H1 (cell line): ENCODE measurements around the gene GABPB2. TPM values are rescaled to one million over a fixed set of nuclear protein-coding genes. Genes with fewer than 3 reads are reported as not detected.

ENCODE experiments used
- ASH2L ChIP-seq: fragments of 200-600, 300-600 bp; sonication (generic); IDR thresholded peaks from one replicate; pipeline ENCODE4 v1.7.1; 2017; ENCODE audit warnings: low read length
- BCL11A ChIP-seq, 2 experiments: IDR thresholded peaks; one replicate each; pipeline ENCODE4 v1.6.1; 2011; ENCODE audit warnings: low read depth in 2 of 2, low read length in 2 of 2, mild to moderate bottlenecking in 2 of 2
- BRCA1 ChIP-seq: IDR thresholded peaks from 2 replicates; pipeline ENCODE4 v1.6.1; 2012; ENCODE audit warnings: low read depth, low read length, improper control_type of control experiment
- CEBPB ChIP-seq: IDR thresholded peaks from 2 replicates; pipeline ENCODE4 v1.6.1; 2012; ENCODE audit warnings: low read depth, low read length
- CHD1 ChIP-seq: IDR thresholded peaks from 2 replicates; pipeline ENCODE4 v1.6.1; 2012; ENCODE audit warnings: low read depth, low read length, improper control_type of control experiment
- CTBP2 ChIP-seq: IDR thresholded peaks from 2 replicates; pipeline ENCODE4 v1.7.0; 2011; ENCODE audit warnings: borderline replicate concordance, mild to moderate bottlenecking, moderate library complexity, mixed read lengths, low read length; ENCODE audit not compliant: insufficient read depth, insufficient read length
- EGR1 ChIP-seq: IDR thresholded peaks from 2 replicates; pipeline ENCODE4 v1.6.1; 2011; ENCODE audit warnings: low read depth, low read length, borderline replicate concordance
- EZH2 ChIP-seq: fragments of 200-600 bp; sonication (generic); IDR thresholded peaks from 2 replicates; pipeline ENCODE4 v1.7.1; 2012; ENCODE audit warnings: low read depth, mild to moderate bottlenecking, moderate library complexity, low read length, inconsistent platforms; ENCODE audit not compliant: severe bottlenecking
- GTF2F1 ChIP-seq: IDR thresholded peaks from 2 replicates; pipeline ENCODE4 v1.6.1; 2012; ENCODE audit warnings: low read depth, low read length, improper control_type of control experiment, borderline replicate concordance
- HDAC2 ChIP-seq, 2 experiments: fragments of 300-600 bp in 1 of 2; sonication (generic) in 1 of 2; IDR thresholded peaks; 2 replicates each; pipeline ENCODE4 v1.6.1; 2011 to 2012; ENCODE audit warnings: low read depth in 2 of 2, low read length in 2 of 2, mild to moderate bottlenecking in 2 of 2, moderate library complexity in 2 of 2, borderline replicate concordance in 1 of 2, inconsistent platforms in 1 of 2
- NANOG ChIP-seq: IDR thresholded peaks from 2 replicates; pipeline ENCODE4 v1.6.1; 2011; ENCODE audit warnings: low read length, low read depth, mild to moderate bottlenecking, inconsistent platforms; ENCODE audit not compliant: insufficient read depth, poor library complexity, severe bottlenecking
- NRF1 ChIP-seq: IDR thresholded peaks from 2 replicates; pipeline ENCODE4 v1.6.1; 2011; ENCODE audit warnings: mild to moderate bottlenecking, low read depth, low read length, improper control_type of control experiment
- PHF8 ChIP-seq: fragments of 200-600 bp; sonication (generic); conservative IDR thresholded peaks from 2 replicates; pipeline ENCODE4 v1.7.1; 2012; ENCODE audit warnings: low read depth, mild to moderate bottlenecking, inconsistent platforms, low read length, moderate library complexity
- POLR2A ChIP-seq, 2 experiments: IDR thresholded peaks; 1 replicate in 1 of 2; 2 replicates in 1 of 2; pipeline ENCODE4 v1.6.1; 2011; ENCODE audit warnings: low read depth in 2 of 2, low read length in 2 of 2, mild to moderate bottlenecking in 2 of 2; ENCODE audit errors: control extremely low read depth in 1 of 2
- POLR2AphosphoS5 ChIP-seq: IDR thresholded peaks from 2 replicates; pipeline ENCODE4 v1.6.1; 2011; ENCODE audit warnings: low read depth, low read length
- RBBP5 ChIP-seq: IDR thresholded peaks from 2 replicates; pipeline ENCODE4 v1.7.1; 2012; ENCODE audit warnings: low read depth, mild to moderate bottlenecking, inconsistent platforms, low read length, moderate library complexity, borderline replicate concordance
- RFX5 ChIP-seq: IDR thresholded peaks from 2 replicates; pipeline ENCODE4 v1.6.1; 2011; ENCODE audit warnings: low read depth, low read length, improper control_type of control experiment, borderline replicate concordance
- RNF2 ChIP-seq: fragments of 200-900, 300-1000 bp; sonication (generic); IDR thresholded peaks from 2 replicates; pipeline ENCODE4 v1.7.1; 2016; ENCODE audit warnings: borderline replicate concordance, low read depth, mild to moderate bottlenecking, antibody characterized with exemption, low read length; ENCODE audit not compliant: poor library complexity, severe bottlenecking; ENCODE audit errors: missing control alignments
- SP1 ChIP-seq: IDR thresholded peaks from 2 replicates; pipeline ENCODE4 v1.6.1; 2011; ENCODE audit warnings: low read depth, low read length
- TAF1 ChIP-seq: IDR thresholded peaks from 2 replicates; pipeline ENCODE4 v1.6.1; 2011; ENCODE audit warnings: mild to moderate bottlenecking, low read depth, low read length
- TAF7 ChIP-seq: optimal IDR thresholded peaks from 2 replicates; pipeline ENCODE3; 2011; ENCODE audit warnings: low read depth, mild to moderate bottlenecking, inconsistent platforms, low read length, moderate library complexity, borderline replicate concordance
- YY1 ChIP-seq: IDR thresholded peaks from 2 replicates; pipeline ENCODE4 v1.6.1; 2011; ENCODE audit warnings: low read depth, mild to moderate bottlenecking, low read length
- ZNF274 ChIP-seq: IDR thresholded peaks from 2 replicates; pipeline ENCODE4 v1.7.0; 2012; ENCODE audit warnings: low read length, borderline replicate concordance; ENCODE audit errors: extremely low read depth
- polyA plus RNA-seq, 7 experiments: library from polyadenylated mRNA; depleted of rRNA in 3 of 7; stranded (reverse) in 5 of 7; unstranded in 2 of 7; fragments of >200 nt in 5 of 7; fragments of 200-250 nt in 2 of 7; gene quantifications; 1 replicate in 5 of 7; 2 replicates in 1 of 7; 4 replicates in 1 of 7; pipeline versions ENCODE4 v1.2.1 to v1.2.3, GENCODE V29; 2011 to 2013; ENCODE audit warnings: missing spikeins in 2 of 7, mixed read lengths in 2 of 7
- total RNA-seq: library from RNA; stranded (reverse); fragmentation: NEBNext Ultra II Directional; extraction: Animal tissue kit (Norgen Biotek cat#: 25700); gene quantifications from 2 replicates; pipeline ENCODE4 v1.2.1, GENCODE V29; 2021
- TF ChIP-seq, protein P1 (sequence below): IDR thresholded peaks from 2 replicates; pipeline ENCODE4 v1.6.1; 2012; ENCODE audit warnings: inconsistent platforms

GABPB2 gene
- total and polyA plus RNA-seq, 2 of the 8 experiments (the other 6 are each of a cell fraction or from before 2014, with no cell fraction given), result 1.8 to 2.4 TPM

- no peak for TF ChIP-seq NRF1
- TF ChIP-seq RNF2, result no peak
- TF ChIP-seq SP1, result no peak
- no peak for TF ChIP-seq CTBP2
- TF ChIP-seq TAF1, result peak; percentile 68
- no peak for TF ChIP-seq ASH2L
- TF ChIP-seq, protein P1, sequence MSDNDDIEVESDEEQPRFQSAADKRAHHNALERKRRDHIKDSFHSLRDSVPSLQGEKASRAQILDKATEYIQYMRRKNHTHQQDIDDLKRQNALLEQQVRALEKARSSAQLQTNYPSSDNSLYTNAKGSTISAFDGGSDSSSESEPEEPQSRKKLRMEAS, result no peak
- no peak for TF ChIP-seq GTF2F1
- TF ChIP-seq NANOG, result no peak
- TF ChIP-seq BCL11A (IDR thresholded peaks at IDR 0.05; ENCODE audit: low read depth in 2 of 2, low read length in 2 of 2), result no peak
- TF ChIP-seq BRCA1, result no peak
- no peak for TF ChIP-seq EGR1
- TF ChIP-seq RBBP5, result no peak; the same call in 1 of the 2 replicates
- no peak for TF ChIP-seq ZNF274
- TF ChIP-seq YY1, result peak; percentile 56; the same call in 1 of the 2 replicates
- TF ChIP-seq PHF8, result peak; percentile 64
- TF ChIP-seq EZH2, result no peak
- peak; percentile 56 for TF ChIP-seq TAF7
- no peak for TF ChIP-seq RFX5
- peak; percentile 99 for TF ChIP-seq CEBPB
- no peak for TF ChIP-seq CHD1
- peak in 1 of 2 experiments; percentile 29; a peak in 1 of 3 replicates for TF ChIP-seq POLR2A (IDR thresholded peaks at IDR 0.05; ENCODE audit: control extremely low read depth in 1 of 2, low read depth in 2 of 2, low read length in 2 of 2)
- TF ChIP-seq POLR2AphosphoS5, result no peak
- TF ChIP-seq HDAC2 (IDR thresholded peaks at IDR 0.05; ENCODE audit: borderline replicate concordance in 1 of 2, low read depth in 2 of 2, low read length in 2 of 2), result peak in 1 of 2 experiments; percentile 78; a peak in 1 of 4 replicates
These were observed 11.2 kb upstream of the GABPB2 start, which contains the start of gene CDC42SE1 (continued) for GRCh38 chr1:151059109-151060006.
